Lung microvascular endothelial cell (primary cell): ENCODE measurements around the gene ITGAD. TPM values are rescaled to one million over a fixed set of nuclear protein-coding genes. Genes with fewer than 3 reads are reported as not detected.

Source experiments
- DNase-seq, 2 donors: peaks; one replicate each; pipeline versions ENCODE4 v3.0.0 to v3.0.0-alpha.2; 2010; ENCODE audit warnings: low read depth in 2 of 2
- total RNA-seq: library from RNA; depleted of rRNA; stranded (reverse); fragments of >200 nt; gene quantifications from 2 replicates; pipeline ENCODE4 v1.2.1, GENCODE V29; 2014

The ITGAD gene
- total RNA-seq, 1 donor from 2014 or later = not detected

DNA sequence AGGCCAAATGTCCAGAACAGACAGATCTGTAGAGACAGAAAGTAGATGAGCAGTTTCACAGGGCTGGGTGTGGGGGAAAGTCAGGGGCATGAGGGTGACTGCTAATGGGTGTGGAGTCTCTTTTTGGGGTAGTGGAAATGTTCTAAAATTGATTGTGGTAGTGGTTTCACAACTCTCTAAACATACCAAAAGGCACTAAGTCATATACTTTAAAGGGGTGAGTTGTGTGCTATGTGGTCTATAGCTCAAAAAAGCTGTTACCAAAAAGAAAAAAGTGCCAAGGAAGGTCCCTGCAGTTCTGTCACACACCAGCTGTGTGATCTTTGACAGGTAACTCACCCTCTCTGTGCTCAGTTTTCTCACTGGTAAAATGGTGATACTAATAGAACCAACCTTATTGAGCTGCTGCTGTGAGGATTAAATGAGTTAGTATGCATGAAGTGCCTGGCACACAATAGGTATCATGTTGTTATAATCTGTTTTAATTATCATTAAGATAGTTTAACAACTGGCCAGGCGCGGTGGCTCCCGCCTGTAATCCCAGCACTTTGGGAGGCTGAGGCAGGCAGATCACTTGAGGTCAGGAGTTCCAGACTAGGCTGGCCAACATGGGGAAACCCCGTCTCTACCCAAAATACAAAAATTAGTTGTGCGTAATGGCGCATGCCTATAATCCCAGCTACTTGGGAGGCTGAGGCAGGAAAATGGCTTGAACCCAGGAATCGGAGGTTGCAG, 27.8 kb upstream of the ITGAD start:
- no peak for DNase-seq

DNA sequence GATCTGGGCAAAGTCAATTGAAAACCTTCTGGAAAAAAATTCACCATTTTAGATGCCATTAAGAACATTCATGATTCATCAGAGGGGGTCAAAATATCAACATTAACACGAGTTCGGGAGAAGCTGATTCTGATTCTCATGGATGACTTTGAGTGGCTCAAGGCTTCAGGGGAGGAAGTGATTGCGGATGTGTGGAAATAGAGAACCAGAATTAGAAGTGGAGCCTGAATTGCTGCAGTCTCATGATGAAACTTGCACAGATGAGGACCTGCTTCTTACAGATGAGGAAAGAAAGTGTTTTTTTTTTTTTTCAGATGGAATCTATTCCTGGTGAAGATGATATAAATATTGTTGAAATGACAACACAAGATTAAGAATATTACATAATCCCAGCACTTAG, 25.3 kb upstream of the ITGAD start:
- DNase-seq = no peak

DNA sequence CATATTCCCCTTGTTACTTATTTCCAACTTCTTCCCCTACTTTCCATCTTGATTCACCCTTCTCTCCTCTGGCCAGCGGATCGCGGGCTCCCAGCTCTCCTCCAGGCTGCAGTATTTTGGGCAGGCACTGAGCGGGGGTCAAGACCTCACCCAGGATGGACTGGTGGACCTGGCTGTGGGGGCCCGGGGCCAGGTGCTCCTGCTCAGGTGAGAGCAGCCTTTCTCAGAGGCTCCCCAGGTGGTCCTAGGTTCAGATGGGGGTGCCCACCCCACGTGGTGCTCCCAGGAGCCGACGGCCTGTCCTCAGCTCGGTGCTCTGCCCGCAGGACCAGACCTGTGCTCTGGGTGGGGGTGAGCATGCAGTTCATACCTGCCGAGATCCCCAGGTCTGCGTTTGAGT, 22.1 kb upstream of the ITGAD start:
- no peak for DNase-seq

DNA sequence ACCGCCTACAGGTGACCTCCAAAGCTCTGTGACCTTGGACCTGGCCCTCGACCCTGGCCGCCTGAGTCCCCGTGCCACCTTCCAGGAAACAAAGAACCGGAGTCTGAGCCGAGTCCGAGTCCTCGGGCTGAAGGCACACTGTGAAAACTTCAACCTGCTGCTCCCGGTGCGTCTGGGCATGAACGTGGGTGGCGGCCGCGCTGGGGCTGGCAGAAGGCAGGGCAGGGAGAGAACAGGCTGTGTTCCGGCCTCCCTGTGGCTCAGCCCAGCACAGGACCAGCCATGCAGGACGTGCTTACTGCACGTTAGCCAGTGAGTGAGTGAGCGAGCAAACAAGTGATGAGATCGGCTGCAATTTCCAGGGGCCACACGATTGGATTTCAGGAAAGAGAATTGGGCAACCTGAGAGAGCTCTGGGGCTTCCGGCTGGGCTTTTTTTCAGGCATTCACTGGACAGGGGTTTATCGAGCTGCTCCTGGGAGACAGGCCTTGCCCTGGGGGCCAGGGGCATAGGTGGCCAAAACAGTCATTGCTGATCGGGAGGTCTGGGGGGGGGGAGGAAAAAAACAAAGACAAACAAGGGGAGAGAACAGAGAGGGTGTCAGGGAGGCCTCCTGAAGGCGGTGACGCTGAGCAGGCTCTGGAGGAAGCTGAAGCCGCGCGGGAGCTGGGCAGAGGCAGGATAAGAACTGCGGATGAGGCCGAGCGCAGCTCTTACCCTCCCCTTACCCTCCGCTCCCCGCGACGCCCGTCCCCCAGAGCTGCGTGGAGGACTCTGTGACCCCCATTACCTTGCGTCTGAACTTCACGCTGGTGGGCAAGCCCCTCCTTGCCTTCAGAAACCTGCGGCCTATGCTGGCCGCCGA, 21.3 kb upstream of the ITGAD start:
- no peak for DNase-seq

DNA sequence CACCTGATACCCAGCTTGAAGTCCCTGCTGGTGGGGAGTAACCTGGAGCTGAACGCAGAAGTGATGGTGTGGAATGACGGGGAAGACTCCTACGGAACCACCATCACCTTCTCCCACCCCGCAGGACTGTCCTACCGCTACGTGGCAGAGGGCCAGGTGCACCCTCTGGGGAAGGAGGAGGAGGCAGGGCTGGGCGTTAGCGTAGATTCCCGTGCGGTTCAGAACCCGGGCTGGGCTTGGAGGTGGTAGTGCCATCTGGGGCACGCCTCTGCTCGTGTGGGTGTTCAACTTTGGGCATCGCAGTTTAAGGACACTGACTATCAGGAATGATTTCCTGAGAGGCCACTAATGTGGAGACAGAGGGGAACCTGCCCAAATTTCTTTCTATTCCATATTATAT, 19.9 kb upstream of the ITGAD start:
- DNase-seq = no peak

DNA sequence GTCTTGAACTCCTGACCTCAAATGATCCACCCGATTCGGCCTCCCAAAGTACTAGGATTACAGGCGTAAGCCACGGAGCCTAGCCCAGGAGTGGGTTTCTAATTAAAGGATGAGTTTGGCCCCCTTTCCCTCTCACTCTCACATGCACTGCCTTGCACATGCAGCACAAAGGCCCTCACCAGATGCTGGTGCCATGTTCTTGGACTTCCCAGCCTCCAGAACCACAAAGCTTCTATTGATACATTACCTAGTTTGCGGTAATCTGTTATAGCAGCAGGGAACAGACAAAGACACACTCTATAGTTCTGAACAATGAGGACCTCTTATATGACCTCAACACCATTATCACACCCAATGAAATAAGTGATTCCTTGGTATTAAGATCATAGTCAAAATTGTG, 17.9 kb upstream of the ITGAD start:
- DNase-seq = no peak

DNA sequence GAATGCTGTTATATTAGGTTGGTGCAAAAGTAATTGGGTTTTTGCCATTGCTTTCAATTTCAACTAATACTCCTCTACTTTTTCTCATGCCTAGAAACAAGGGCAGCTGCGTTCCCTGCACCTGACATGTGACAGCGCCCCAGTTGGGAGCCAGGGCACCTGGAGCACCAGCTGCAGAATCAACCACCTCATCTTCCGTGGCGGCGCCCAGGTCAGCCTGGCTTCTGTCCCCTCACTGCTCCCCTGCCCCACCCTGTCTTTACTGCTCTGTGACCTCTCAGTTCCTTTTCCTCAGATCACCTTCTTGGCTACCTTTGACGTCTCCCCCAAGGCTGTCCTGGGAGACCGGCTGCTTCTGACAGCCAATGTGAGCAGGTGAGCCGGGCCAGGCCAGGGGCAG, 16.4 kb upstream of the ITGAD start:
- no peak for DNase-seq

DNA sequence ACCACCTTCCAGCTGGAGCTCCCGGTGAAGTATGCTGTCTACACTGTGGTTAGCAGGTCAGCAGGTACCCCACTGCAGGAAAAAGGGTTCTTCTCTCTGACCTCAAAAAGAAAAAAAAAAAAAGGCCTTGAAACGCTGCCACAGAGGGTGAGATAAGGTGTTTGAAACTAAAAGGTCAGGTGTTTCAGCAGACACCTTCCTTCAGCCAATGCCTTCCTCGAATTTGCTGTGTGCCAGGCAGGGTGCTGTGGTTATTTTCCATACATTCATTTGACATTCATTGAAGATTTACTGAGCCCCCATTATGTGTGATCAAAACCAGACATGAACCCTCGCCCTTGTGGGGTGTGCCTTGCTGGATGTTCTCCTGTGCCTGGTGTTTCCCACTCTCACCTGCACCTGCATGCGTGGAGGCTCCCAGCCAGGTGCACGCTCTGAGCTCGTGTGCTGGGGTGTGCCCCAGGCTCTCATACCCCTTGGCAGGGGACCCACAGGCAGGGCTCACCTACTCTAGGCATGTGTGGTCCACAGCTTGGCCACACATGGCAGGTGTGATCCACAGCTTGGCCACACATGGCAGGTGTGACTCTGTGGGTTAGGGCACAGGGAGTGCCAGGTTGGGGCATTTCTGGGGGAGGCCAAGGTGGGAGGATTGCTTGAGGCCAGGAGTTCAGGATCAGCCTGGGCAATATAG, 15.8 kb upstream of the ITGAD start:
- no peak for DNase-seq

DNA sequence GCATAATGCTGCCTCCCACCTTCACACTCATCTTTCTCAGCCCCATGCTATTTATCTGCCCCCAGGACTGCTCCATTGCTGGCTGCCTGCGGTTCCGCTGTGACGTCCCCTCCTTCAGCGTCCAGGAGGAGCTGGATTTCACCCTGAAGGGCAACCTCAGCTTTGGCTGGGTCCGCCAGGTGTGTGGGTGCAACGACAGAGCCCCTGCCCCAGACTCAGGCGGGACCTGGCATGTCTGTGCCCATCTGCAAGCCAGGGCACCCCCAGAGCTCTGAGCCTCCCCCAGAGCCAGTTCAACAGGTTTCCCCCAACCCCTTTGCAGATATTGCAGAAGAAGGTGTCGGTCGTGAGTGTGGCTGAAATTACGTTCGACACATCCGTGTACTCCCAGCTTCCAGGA, 12.9 kb upstream of the ITGAD start:
- DNase-seq = no peak

DNA sequence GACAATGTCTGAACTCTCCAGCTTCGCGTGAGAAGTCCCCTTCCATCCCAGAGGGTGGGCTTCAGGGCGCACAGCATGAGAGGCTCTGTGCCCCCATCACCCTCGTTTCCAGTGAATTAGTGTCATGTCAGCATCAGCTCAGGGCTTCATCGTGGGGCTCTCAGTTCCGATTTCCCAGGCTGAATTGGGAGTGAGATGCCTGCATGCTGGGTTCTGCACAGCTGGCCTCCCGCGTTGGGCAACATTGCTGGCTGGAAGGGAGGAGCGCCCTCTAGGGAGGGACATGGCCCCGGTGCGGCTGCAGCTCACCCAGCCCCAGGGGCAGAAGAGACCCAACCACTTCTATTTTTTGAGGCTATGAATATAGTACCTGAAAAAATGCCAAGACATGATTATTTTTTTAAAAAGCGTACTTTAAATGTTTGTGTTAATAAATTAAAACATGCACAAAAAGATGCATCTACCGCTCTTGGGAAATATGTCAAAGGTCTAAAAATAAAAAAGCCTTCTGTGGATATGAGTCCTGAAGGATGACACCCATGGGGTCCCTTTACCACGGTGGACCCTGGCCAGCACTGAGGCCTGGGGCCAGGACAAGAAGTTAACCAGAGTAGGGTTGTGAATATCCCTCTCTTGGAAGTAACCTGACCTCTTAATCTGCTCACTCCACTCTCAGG, 10.5 kb upstream of the ITGAD start:
- DNase-seq = peak; percentile 63 to 72

DNA sequence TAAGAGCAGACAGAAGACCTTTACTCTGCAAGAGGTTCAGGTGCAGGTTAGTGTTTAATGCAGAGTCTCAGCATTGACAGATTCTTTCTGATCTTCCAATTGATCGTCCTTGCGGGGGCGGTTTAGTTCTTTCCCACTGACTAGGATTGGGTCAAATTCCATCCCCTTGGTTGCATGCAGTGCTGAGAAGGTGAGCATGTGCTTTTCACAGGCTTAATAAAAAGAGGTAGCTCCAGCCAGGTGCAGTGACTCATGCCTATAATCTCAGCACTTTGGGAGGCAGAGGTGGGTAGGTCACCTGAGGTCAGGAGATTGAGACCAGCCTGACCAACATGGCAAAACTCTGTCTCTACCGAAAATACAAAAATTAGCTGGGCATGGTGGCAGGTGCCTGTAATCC, 7.5 kb upstream of the ITGAD start:
- DNase-seq = no peak

DNA sequence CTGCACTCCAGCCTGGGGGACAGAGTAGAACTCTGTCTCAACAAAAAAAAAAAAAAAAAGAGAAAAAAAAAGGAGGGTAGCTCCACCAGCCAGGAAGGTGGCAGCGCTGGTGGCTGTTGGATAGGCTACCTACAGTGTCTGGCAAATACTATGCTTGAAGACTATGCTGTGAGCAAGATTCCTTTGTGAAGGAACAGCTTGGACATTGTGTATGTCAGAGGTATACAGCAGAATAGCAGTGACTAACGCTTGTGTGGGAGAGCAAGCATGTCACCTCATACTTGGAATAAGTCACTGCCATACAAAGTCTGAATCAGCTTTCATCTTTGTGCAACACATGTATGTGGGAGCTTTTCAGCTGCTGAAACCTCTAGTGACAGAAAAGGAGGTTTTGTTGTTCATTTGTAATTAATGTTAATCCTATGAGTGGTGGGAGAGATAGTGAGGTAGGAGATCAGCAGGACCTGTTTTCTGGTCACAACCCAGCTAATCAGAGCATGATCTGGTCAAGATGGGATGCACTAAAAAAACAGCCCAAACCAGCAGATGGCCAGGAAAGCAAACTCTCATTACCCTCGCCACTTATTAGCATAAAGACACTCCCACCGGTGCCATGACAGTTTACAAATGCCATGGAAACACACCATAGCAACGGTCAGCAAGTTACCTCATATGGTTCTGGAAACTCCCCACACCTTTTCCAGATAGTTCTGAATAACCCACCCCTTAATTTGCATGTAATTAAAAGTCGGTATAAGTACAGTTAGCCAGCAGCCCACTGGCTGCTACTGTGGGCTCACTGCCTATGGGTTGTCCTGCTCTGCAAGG, 6.8 kb upstream of the ITGAD start:
- DNase-seq = peak in 1 of 2 donors; percentile 15

DNA sequence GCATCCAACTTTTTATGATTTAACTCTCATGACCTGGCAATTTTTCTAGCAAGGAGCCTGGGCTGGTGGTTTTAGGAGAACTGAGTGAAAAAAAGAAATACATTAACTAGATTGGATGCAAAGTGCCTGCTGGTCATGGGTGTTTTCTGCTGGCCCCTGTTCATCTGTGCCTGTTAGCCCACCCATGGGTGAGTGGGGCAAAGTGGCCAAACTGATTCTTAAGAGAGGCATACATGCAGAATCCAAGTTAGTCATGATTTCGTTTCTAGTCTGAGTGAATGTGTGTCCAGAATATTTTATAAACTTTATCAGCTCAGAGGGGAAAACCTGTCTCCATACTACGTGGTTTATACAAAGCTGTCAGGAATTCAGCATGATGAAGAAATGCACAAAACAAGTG, 4.6 kb upstream of the ITGAD start:
- no peak for DNase-seq

DNA sequence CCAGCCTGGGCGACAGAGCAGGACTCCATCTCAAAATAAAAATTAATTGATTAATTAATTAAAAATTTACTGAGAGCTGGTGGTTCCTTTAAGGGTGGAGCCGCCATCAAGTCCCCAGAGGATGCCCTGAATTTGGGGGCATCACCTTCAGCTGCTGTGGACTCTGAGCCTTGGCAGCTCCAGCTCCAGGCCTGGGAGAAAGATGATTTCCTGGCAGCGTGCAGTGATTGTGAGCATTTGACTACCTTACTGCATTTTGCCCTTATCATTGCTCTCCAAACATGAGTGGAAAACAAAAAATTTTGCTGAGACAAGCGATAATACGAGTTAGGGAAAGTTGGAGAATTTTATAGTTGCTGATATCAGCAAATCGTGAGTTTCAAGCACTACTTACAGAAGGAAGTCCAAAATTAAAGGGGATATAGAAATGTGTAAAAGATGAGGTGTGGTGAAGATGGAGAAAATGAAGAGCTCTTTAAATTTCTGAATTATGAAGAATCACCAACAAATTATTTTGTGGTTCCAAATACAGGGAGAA, 2.6 kb upstream of the ITGAD start:
- no peak for DNase-seq

DNA sequence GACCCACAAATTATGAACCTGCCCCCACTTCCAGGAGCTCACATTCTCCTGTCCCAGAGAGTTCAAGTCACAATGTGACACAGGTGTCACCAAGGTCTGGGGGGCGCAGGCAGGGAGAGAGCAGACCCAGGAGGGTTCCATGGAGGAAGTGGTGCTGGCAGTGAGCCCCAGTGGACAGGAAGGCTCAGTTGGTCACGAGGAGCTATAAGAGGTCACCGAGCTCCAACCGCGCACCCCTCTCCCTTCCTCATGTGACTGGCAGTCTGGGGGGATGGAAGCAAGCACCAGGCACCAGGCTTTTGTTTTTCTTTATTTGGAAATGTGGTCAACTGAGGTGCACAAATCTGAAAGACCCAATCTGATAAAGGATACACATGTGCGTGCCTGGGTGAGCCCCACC, 2.5 kb downstream of the ITGAD start:
- DNase-seq = no peak

DNA sequence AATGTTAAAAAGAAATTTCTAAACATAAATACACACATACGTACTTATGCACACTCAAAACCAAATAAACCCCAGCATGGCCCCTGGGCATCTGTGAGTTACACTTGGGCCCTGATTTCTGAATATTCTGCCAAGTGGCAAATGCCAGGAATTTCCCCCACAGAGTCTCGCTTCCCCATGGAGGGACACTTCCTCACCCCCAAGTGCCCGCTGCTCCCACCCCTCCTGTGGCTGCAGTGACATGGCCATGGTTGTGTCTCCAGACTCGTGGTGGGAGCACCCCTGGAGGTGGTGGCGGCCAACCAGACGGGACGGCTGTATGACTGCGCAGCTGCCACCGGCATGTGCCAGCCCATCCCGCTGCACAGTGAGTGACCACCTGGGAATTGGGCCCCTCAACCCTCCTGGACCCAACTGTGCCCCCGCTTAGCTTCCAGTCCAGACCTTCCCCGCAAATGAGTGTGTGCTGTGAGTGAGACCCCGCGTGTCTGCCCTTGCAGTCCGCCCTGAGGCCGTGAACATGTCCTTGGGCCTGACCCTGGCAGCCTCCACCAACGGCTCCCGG, 4.0 kb downstream of the ITGAD start:
- no peak for DNase-seq

DNA sequence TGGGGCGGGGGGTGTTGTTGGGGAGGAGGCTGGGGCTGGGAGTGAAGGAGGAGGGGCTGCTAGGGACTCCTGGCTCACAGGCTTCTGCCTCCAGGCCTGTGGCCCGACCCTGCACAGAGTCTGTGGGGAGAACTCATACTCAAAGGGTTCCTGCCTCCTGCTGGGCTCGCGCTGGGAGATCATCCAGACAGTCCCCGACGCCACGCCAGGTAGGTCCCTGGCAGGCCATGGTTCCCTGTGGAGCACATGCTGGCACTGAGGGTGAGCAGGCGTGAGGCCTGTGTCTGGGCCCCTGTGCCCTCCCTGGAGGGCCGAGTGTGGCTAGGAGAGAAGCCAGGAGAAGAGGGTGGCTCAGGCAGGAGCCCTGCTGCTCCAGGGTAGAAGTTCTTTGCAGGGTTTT, 4.6 kb downstream of the ITGAD start:
- no peak for DNase-seq

DNA sequence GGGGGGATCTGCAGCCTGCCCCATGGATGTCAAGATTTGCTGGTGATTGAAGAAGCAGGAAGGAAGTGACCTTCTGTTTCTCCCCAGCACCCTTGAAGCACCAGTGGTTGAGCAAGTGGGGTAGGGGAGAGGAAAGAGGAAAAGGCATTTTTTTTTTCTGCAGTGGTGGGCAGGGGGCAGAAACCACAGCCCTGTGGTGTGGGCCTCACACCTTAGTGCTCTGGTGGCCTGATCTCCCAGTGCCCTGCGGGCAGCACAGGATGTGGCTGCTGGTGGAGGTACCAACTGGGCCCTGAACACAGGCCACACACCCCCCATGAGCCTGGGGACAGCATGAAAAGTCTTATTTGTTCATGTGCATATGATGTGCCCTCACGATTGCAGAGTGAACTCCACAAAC, 7.1 kb downstream of the ITGAD start:
- DNase-seq = no peak

DNA sequence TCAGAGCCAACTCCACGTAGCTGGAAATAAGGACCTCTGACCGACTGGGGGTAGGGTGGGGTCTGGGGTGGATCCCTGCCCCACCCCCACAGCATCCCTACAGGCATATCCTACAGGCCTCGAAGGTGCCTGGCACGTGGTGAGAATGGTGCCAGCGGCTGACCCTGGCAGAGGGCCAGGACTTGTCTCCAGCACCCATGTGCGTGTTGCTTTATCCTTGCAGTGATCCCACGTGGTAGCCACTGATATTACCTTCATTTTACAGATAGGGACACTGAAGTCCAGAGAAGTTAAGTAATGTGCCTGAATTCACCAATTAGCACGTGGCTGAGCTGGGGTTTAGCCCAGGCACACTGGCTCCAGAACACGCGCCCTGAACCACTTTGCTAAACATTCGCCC, 8.3 kb downstream of the ITGAD start:
- DNase-seq = no peak

DNA sequence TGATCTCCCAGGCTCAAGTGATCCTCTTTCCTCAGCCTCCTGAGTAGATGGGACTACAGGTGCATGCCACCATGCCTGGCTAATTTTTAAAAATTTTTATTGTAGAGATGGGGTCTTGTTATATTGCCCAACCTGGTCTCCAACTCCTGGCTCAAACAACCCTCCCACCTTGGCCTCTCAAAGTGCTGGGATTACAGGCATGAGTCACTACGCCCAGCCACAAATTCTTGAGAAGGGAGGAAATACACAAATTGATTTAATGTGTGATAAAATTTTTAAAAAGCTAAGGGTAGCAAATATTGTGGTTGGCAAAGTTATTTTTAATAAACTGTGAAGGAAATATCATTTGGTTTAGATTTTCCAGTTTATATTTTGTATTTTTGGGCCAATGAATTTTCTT, 9.6 kb downstream of the ITGAD start:
- DNase-seq = peak in 1 of 2 donors; percentile 25
